Vagina (tissue), 2 donors: ENCODE measurements around the gene CDK14. TPM values are rescaled to one million over a fixed set of nuclear protein-coding genes. Genes with fewer than 3 reads are reported as not detected.

Experiments used
- DNase-seq, 2 donors: peaks; one replicate each; pipeline ENCODE4 v3.0.0-alpha.2; 2017; ENCODE audit errors: extremely low spot score in 2 of 2
- H3K27ac ChIP-seq: fragments of 200-600 bp; sonication (generic); one replicate; pipeline ENCODE4 v1.5.1; 2019
- H3K27me3 ChIP-seq: fragments of 200-600 bp; sonication (generic); one replicate; pipeline ENCODE4 v1.5.1; 2019
- H3K36me3 ChIP-seq, 2 donors: fragments of 200-600 bp; sonication (generic); one replicate each; pipeline ENCODE4 v1.5.1; 2017 to 2019
- H3K4me1 ChIP-seq: fragments of 200-600 bp; sonication (generic); one replicate; pipeline ENCODE4 v1.5.1; 2019
- H3K4me3 ChIP-seq, 2 donors: fragments of 200-600 bp; sonication (generic); 1 replicate in 1 of 2; 2 replicates in 1 of 2; pipeline ENCODE4 v1.5.1; 2016 to 2019
- H3K9me3 ChIP-seq: fragments of 200-600 bp; sonication (generic); one replicate; pipeline ENCODE4 v1.5.1; 2019
- CTCF ChIP-seq, 3 experiments: fragments of 450-650 bp in 2 of 3; fragments of 200-600 bp in 1 of 3; sonication (generic) in 1 of 3; IDR thresholded peaks; one replicate each; pipeline ENCODE4 v1.5.1; 2017 to 2019; ENCODE audit warnings: antibody characterized with exemption in 3 of 3, mild to moderate bottlenecking in 2 of 3, moderate library complexity in 2 of 3
- POLR2A ChIP-seq, 2 donors: fragments of 450-650 bp; IDR thresholded peaks; one replicate each; pipeline ENCODE4 v1.6.1; 2017; ENCODE audit warnings: antibody characterized with exemption in 2 of 2, mild to moderate bottlenecking in 2 of 2, moderate library complexity in 2 of 2
- POLR2AphosphoS5 ChIP-seq, 2 donors: sonication (generic); formaldehyde crosslinking; IDR thresholded peaks; one replicate each; pipeline ENCODE4 v1.9.0; 2017; ENCODE audit warnings: antibody characterized with exemption in 2 of 2, mild to moderate bottlenecking in 2 of 2, low read depth in 1 of 2; ENCODE audit not compliant: insufficient read depth in 1 of 2
- intact Hi-C: fragments of 100-400 bp; cut with DNase I; formaldehyde crosslinking; loops from one replicate; pipeline ENCODE4 v1.15.1; 2023
- total RNA-seq: library from RNA; depleted of rRNA; stranded (reverse); fragments of >200 nt; gene quantifications from one replicate; pipeline ENCODE4 v1.2.3, GENCODE V29; 2016

CDK14 gene
- total RNA-seq, 1 donor from 2014 or later: 21.6 TPM

- H3K27ac ChIP-seq: no peak overlapping the region
- H3K27me3 ChIP-seq: no peaks in the 10 kb centered on the region
- intact Hi-C loops: no loop called here
- no peak for DNase-seq
- H3K9me3 ChIP-seq: no peaks in the 10 kb centered on the region
- no peaks in the 10 kb centered on the region for H3K36me3 ChIP-seq
- no peak for TF ChIP-seq POLR2AphosphoS5 (IDR thresholded peaks at IDR 0.05; ENCODE audit: insufficient read depth in 1 of 2, low read depth in 1 of 2)
- TF ChIP-seq POLR2A (IDR thresholded peaks at IDR 0.05): no peak
- no peak overlapping the region for H3K4me3 ChIP-seq
- H3K4me1 ChIP-seq: peaks cover 16% of the 10 kb centered on the region
These were observed 652.9 kb downstream of the CDK14 start for GRCh38 chr7:91248996-91249395.

GRCh38 chr7:91249506-91250233 is 653.5 kb downstream of the CDK14 start:
- peak; percentile 13 to 48 for TF ChIP-seq POLR2AphosphoS5 (IDR thresholded peaks at IDR 0.05; ENCODE audit: insufficient read depth in 1 of 2, low read depth in 1 of 2)
- no peak for TF ChIP-seq CTCF (IDR thresholded peaks at IDR 0.05)
- TF ChIP-seq POLR2A (IDR thresholded peaks at IDR 0.05): no peak
- no peak for DNase-seq
- Histone ChIP-seq H3K27ac (peak overlapping the region; percentile 25), H3K4me3 (no peak overlapping the region), H3K4me1 (peaks cover 16% of the 10 kb centered on the region), H3K27me3 (no peaks in the 10 kb centered on the region), H3K9me3 (no peaks in the 10 kb centered on the region), H3K36me3 (no peaks in the 10 kb centered on the region)
- intact Hi-C loops: no loop called here

DNA sequence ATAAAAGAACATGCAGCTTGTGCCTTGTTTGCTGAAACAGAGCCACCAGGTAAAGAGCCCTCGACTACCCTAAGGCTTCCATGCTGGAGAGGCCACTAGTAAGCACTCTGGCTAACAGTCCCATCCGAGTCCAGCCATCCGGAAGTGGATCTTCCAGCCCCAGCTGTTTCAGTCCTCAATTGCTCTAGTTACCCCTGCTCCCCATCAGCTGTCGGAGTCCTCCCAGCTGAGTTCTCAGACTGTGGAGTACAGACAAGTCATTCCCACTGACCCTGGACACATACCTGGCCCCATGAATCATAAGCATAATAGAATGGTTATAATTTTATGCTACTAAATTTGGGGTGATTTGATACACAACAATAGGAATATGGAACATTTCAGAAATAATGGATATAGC is 654.6 kb downstream of the CDK14 start:
- no peak overlapping the region for H3K27ac ChIP-seq
- no peak for TF ChIP-seq POLR2AphosphoS5 (IDR thresholded peaks at IDR 0.05; ENCODE audit: insufficient read depth in 1 of 2, low read depth in 1 of 2)
- TF ChIP-seq CTCF (IDR thresholded peaks at IDR 0.05): no peak
- no peak for TF ChIP-seq POLR2A (IDR thresholded peaks at IDR 0.05)
- no peaks in the 10 kb centered on the region for H3K36me3 ChIP-seq
- no peak for DNase-seq
- no peaks in the 10 kb centered on the region for H3K9me3 ChIP-seq
- intact Hi-C loops: no loop called here
- H3K4me1 ChIP-seq: peaks cover 16% of the 10 kb centered on the region
- H3K4me3 ChIP-seq: no peak overlapping the region
- H3K27me3 ChIP-seq: no peaks in the 10 kb centered on the region

DNA sequence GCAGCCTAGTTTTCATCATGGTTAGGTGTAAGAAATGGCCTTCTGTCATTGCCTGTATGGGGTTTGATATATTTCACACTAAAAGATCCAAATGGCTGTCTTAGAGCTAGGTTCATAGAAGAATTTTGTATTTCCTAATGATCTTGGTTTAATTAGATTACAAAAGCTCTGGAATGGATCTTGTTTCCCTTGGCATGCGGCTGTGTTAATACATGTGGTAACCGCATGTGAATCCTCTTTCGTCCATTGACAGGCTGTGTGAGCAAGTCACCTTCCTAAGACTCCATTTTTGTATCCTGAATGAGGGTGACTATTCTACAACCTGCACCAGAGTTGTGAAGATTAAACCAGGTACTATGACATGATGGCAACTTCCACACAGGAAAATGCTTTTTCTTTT is 655.8 kb downstream of the CDK14 start:
- Histone ChIP-seq H3K4me3 (no peak overlapping the region), H3K27me3 (no peaks in the 10 kb centered on the region), H3K9me3 (no peaks in the 10 kb centered on the region), H3K36me3 (no peaks in the 10 kb centered on the region), H3K4me1 (peaks cover 16% of the 10 kb centered on the region), H3K27ac (no peak overlapping the region)
- DNase-seq: no peak
- intact Hi-C loops: no loop called here
- no peak for TF ChIP-seq POLR2A (IDR thresholded peaks at IDR 0.05)
- TF ChIP-seq CTCF (IDR thresholded peaks at IDR 0.05): no peak
- no peak for TF ChIP-seq POLR2AphosphoS5 (IDR thresholded peaks at IDR 0.05; ENCODE audit: insufficient read depth in 1 of 2, low read depth in 1 of 2)

Other genes starting within 250 kb of the CDK14 start
- 11.0 TPM for gene GTPBP10, start 249.6 kb upstream of the CDK14 start, total RNA-seq
- 21.4 TPM for gene CLDN12, start 192.9 kb upstream of the CDK14 start, total RNA-seq
- not detected for gene PTTG1IP2, start 126.7 kb upstream of the CDK14 start, total RNA-seq